ENCODE results near the gene PACSIN2.

The PACSIN2 gene

GRCh38 chr22:42883970-42884369 is 131.0 kb downstream of the PACSIN2 start:
- 98% methylated on average over 9 of the region's 9 CpGs for WGBS (ENCODE audit: insufficient coverage)

GRCh38 chr22:42883121-42883520 is 131.8 kb downstream of the PACSIN2 start:
- no peak for DNase-seq
- H3K27ac ChIP-seq (ENCODE audit: insufficient read depth in 1 of 2, low read depth in 1 of 2, low read length in 2 of 2, poor library complexity in 1 of 2, severe bottlenecking in 2 of 2) = no peak overlapping the region
- ChIA-PET CTCF (interaction anchor here (1.1 to 2.4 kb wide), 2 partner anchors 11 to 15 kb away, joined by 3 to 13 read pairs; no protein-coding TSS in a partner anchor), POLR2A (interaction anchor here (1.2 kb wide), 1 partner anchor 10 kb away, joined by 6 read pairs; no protein-coding TSS in a partner anchor)
- 100% methylated on average over 7 of the region's 8 CpGs for WGBS (ENCODE audit: insufficient coverage)
- H3K4me1 ChIP-seq (ENCODE audit: control extremely low read depth in 1 of 4, control insufficient read depth in 4 of 4, insufficient read depth in 4 of 4, low read length in 3 of 4) = peaks cover 0 to 9% (median under 1%) of the 10 kb centered on the region in 4 experiments
- no peaks in the 10 kb centered on the region for H3K9me3 ChIP-seq (ENCODE audit: control extremely low read depth in 1 of 5, control insufficient read depth in 4 of 5, insufficient read depth in 2 of 5, low read depth in 1 of 5, low read length in 4 of 5)
- no peaks in the 10 kb centered on the region for H3K27me3 ChIP-seq (replicated peaks in 2 of 5; ENCODE audit: control insufficient read depth in 4 of 5, insufficient read depth in 5 of 5, low read length in 4 of 5)
- H3K4me3 ChIP-seq (ENCODE audit: control insufficient read depth in 1 of 7, extremely low read depth in 1 of 7, insufficient read depth in 4 of 7, low read depth in 2 of 7, low read length in 6 of 7) = no peak overlapping the region
- peaks cover 0 to 96% (median 76%) of the 10 kb centered on the region in 4 experiments for H3K36me3 ChIP-seq (ENCODE audit: control insufficient read depth in 4 of 4, insufficient read depth in 4 of 4, low read length in 3 of 4)

More at GRCh38 chr22:42883970-42884369, 131.0 kb downstream of the PACSIN2 start:
- POLR2A ChIA-PET = interaction anchor here (1.2 kb wide), 1 partner anchor 11 kb away, joined by 6 read pairs; no protein-coding TSS in a partner anchor
- Histone ChIP-seq H3K9me3 (ENCODE audit: control extremely low read depth in 1 of 5, control insufficient read depth in 4 of 5, insufficient read depth in 2 of 5, low read depth in 1 of 5, low read length in 4 of 5) (no peaks in the 10 kb centered on the region), H3K27ac (ENCODE audit: insufficient read depth in 1 of 2, low read depth in 1 of 2, low read length in 2 of 2, poor library complexity in 1 of 2, severe bottlenecking in 2 of 2) (no peak overlapping the region), H3K36me3 (ENCODE audit: control insufficient read depth in 4 of 4, insufficient read depth in 4 of 4, low read length in 3 of 4) (peaks cover 0 to 97% (median 72%) of the 10 kb centered on the region in 4 experiments), H3K4me1 (ENCODE audit: control extremely low read depth in 1 of 4, control insufficient read depth in 4 of 4, insufficient read depth in 4 of 4, low read length in 3 of 4) (peaks cover 0 to 17% (median 8%) of the 10 kb centered on the region in 4 experiments), H3K27me3 (replicated peaks in 2 of 5; ENCODE audit: control insufficient read depth in 4 of 5, insufficient read depth in 5 of 5, low read length in 4 of 5) (no peaks in the 10 kb centered on the region), H3K4me3 (ENCODE audit: control insufficient read depth in 1 of 7, extremely low read depth in 1 of 7, insufficient read depth in 4 of 7, low read depth in 2 of 7, low read length in 6 of 7) (no peak overlapping the region)
- no peak for DNase-seq
- CTCF ChIA-PET = interaction anchor here (1.1 to 1.8 kb wide), 4 partner anchors 13 to 18 kb away, joined by 3 to 4 read pairs (median 4); no protein-coding TSS in a partner anchor

GRCh38 chr22:42881982-42882656 is 132.8 kb downstream of the PACSIN2 start:
- Histone ChIP-seq H3K27me3 (replicated peaks in 2 of 5; ENCODE audit: control insufficient read depth in 4 of 5, insufficient read depth in 5 of 5, low read length in 4 of 5) (no peaks in the 10 kb centered on the region), H3K9me3 (ENCODE audit: control extremely low read depth in 1 of 5, control insufficient read depth in 4 of 5, insufficient read depth in 2 of 5, low read depth in 1 of 5, low read length in 4 of 5) (no peaks in the 10 kb centered on the region), H3K4me3 (ENCODE audit: control insufficient read depth in 1 of 7, extremely low read depth in 1 of 7, insufficient read depth in 4 of 7, low read depth in 2 of 7, low read length in 6 of 7) (no peak overlapping the region), H3K27ac (ENCODE audit: insufficient read depth in 1 of 2, low read depth in 1 of 2, low read length in 2 of 2, poor library complexity in 1 of 2, severe bottlenecking in 2 of 2) (no peak overlapping the region), H3K4me1 (ENCODE audit: control extremely low read depth in 1 of 4, control insufficient read depth in 4 of 4, insufficient read depth in 4 of 4, low read length in 3 of 4) (peaks cover 0 to 2% (median 0%) of the 10 kb centered on the region in 4 experiments), H3K36me3 (ENCODE audit: control insufficient read depth in 4 of 4, insufficient read depth in 4 of 4, low read length in 3 of 4) (peaks cover 0 to 97% (median 77%) of the 10 kb centered on the region in 4 experiments)
- WGBS (ENCODE audit: insufficient coverage) = 81% methylated on average over 9 of the region's 10 CpGs
- no peak for DNase-seq
- ChIA-PET CTCF (interaction anchor here (1.1 to 2.4 kb wide), 5 partner anchors 11 to 84 kb away, joined by 3 to 13 read pairs (median 3); no protein-coding TSS in a partner anchor), POLR2A (no interaction called here)

GRCh38 chr22:42881298-42881697 is 133.7 kb downstream of the PACSIN2 start:
- Histone ChIP-seq H3K27me3 (replicated peaks in 2 of 5; ENCODE audit: control insufficient read depth in 4 of 5, insufficient read depth in 5 of 5, low read length in 4 of 5) (no peaks in the 10 kb centered on the region), H3K4me1 (ENCODE audit: control extremely low read depth in 1 of 4, control insufficient read depth in 4 of 4, insufficient read depth in 4 of 4, low read length in 3 of 4) (no peaks in the 10 kb centered on the region), H3K27ac (ENCODE audit: insufficient read depth in 1 of 2, low read depth in 1 of 2, low read length in 2 of 2, poor library complexity in 1 of 2, severe bottlenecking in 2 of 2) (no peak overlapping the region), H3K36me3 (ENCODE audit: control insufficient read depth in 4 of 4, insufficient read depth in 4 of 4, low read length in 3 of 4) (peaks cover 0 to 97% (median 79%) of the 10 kb centered on the region in 4 experiments), H3K4me3 (ENCODE audit: control insufficient read depth in 1 of 7, extremely low read depth in 1 of 7, insufficient read depth in 4 of 7, low read depth in 2 of 7, low read length in 6 of 7) (no peak overlapping the region), H3K9me3 (ENCODE audit: control extremely low read depth in 1 of 5, control insufficient read depth in 4 of 5, insufficient read depth in 2 of 5, low read depth in 1 of 5, low read length in 4 of 5) (no peaks in the 10 kb centered on the region)
- 96% methylated on average over 11 of the region's 12 CpGs for WGBS (ENCODE audit: insufficient coverage)
- no peak for DNase-seq
- ChIA-PET CTCF (interaction anchor here (1.1 to 2.4 kb wide), 4 partner anchors 11 to 85 kb away, joined by 3 to 13 read pairs (median 4); no protein-coding TSS in a partner anchor), POLR2A (no interaction called here)

GRCh38 chr22:42880815-42881214 is 134.1 kb downstream of the PACSIN2 start:
- ChIA-PET CTCF (no interaction called here), POLR2A (no interaction called here)
- Histone ChIP-seq H3K27me3 (replicated peaks in 2 of 5; ENCODE audit: control insufficient read depth in 4 of 5, insufficient read depth in 5 of 5, low read length in 4 of 5) (no peaks in the 10 kb centered on the region), H3K27ac (ENCODE audit: insufficient read depth in 1 of 2, low read depth in 1 of 2, low read length in 2 of 2, poor library complexity in 1 of 2, severe bottlenecking in 2 of 2) (no peak overlapping the region), H3K4me1 (ENCODE audit: control extremely low read depth in 1 of 4, control insufficient read depth in 4 of 4, insufficient read depth in 4 of 4, low read length in 3 of 4) (no peaks in the 10 kb centered on the region), H3K9me3 (ENCODE audit: control extremely low read depth in 1 of 5, control insufficient read depth in 4 of 5, insufficient read depth in 2 of 5, low read depth in 1 of 5, low read length in 4 of 5) (no peaks in the 10 kb centered on the region), H3K36me3 (ENCODE audit: control insufficient read depth in 4 of 4, insufficient read depth in 4 of 4, low read length in 3 of 4) (peaks cover 0 to 97% (median 78%) of the 10 kb centered on the region in 4 experiments), H3K4me3 (ENCODE audit: control insufficient read depth in 1 of 7, extremely low read depth in 1 of 7, insufficient read depth in 4 of 7, low read depth in 2 of 7, low read length in 6 of 7) (no peak overlapping the region)
- no peak for DNase-seq
- 96% methylated on average over 8 of the region's 8 CpGs for WGBS (ENCODE audit: insufficient coverage)

- Histone ChIP-seq H3K4me3 (ENCODE audit: control insufficient read depth in 1 of 7, extremely low read depth in 1 of 7, insufficient read depth in 4 of 7, low read depth in 2 of 7, low read length in 6 of 7) (no peak overlapping the region), H3K27ac (ENCODE audit: insufficient read depth in 1 of 2, low read depth in 1 of 2, low read length in 2 of 2, poor library complexity in 1 of 2, severe bottlenecking in 2 of 2) (no peak overlapping the region), H3K27me3 (replicated peaks in 2 of 5; ENCODE audit: control insufficient read depth in 4 of 5, insufficient read depth in 5 of 5, low read length in 4 of 5) (no peaks in the 10 kb centered on the region), H3K9me3 (ENCODE audit: control extremely low read depth in 1 of 5, control insufficient read depth in 4 of 5, insufficient read depth in 2 of 5, low read depth in 1 of 5, low read length in 4 of 5) (no peaks in the 10 kb centered on the region), H3K4me1 (ENCODE audit: control extremely low read depth in 1 of 4, control insufficient read depth in 4 of 4, insufficient read depth in 4 of 4, low read length in 3 of 4) (no peaks in the 10 kb centered on the region), H3K36me3 (ENCODE audit: control insufficient read depth in 4 of 4, insufficient read depth in 4 of 4, low read length in 3 of 4) (peaks cover 0 to 90% (median 77%) of the 10 kb centered on the region in 4 experiments)
- 99% methylated on average over 11 of the region's 14 CpGs for WGBS (ENCODE audit: insufficient coverage)
- ChIA-PET POLR2A (no interaction called here), CTCF (no interaction called here)
- DNase-seq = no peak
These were observed 135.5 kb downstream of the PACSIN2 start for GRCh38 chr22:42879371-42880021.

All from common myeloid progenitor, CD34-positive (primary cell).